ENCODE measurements around the gene BAG1. TPM values are rescaled to one million over a fixed set of nuclear protein-coding genes. Genes with fewer than 3 reads are reported as not detected.

BAG1 gene
- total RNA-seq, 1 experiment from 2014 or later, result 103 TPM

- ChIA-PET CTCF (no interaction called here), POLR2A (ENCODE audit: unreplicated experiment) (no interaction called here)
- no peaks in the 10 kb centered on the region for H3K9me3 ChIP-seq (ENCODE audit: low read length)
- no peak overlapping the region for H3K4me3 ChIP-seq (ENCODE audit: low read length)
- TF ChIP-seq EZH2 (IDR thresholded peaks at IDR 0.05; ENCODE audit: low read length, unreplicated experiment) (no peak), CTCF (conservative IDR thresholded peaks at IDR 0.05; ENCODE audit: low read depth, low read length) (no peak), EZH2phosphoT487 (IDR thresholded peaks at IDR 0.05; ENCODE audit: borderline replicate concordance, low read length) (no peak)
- H3K9ac ChIP-seq (ENCODE audit: low read length), result no peak overlapping the region
- H3K4me2 ChIP-seq (ENCODE audit: low read length), result no peak overlapping the region
- H3F3A ChIP-seq (ENCODE audit: low read length, unreplicated experiment), result no peaks in the 10 kb centered on the region
- no peaks in the 10 kb centered on the region for H3K36me3 ChIP-seq (ENCODE audit: low read depth, low read length)
- H3K79me2 ChIP-seq (ENCODE audit: low read length), result no peaks in the 10 kb centered on the region
- BruUV-seq (replicated peaks), result no TSS peak
- no peak overlapping the region for H3K27ac ChIP-seq (ENCODE audit: low read length)
- intact Hi-C loops (cut with micrococcal nuclease), result no loop called here
- peaks cover 31% of the 10 kb centered on the region for H3K4me1 ChIP-seq (ENCODE audit: insufficient read depth, low read length)
- DNase-seq (no peak), ATAC-seq (no peak)
- no peaks in the 10 kb centered on the region for H3K27me3 ChIP-seq (ENCODE audit: low read length)
- no peaks in the 10 kb centered on the region for H3K9me2 ChIP-seq (replicated peaks; ENCODE audit: low read length)
- no peak overlapping the region for H2AFZ ChIP-seq (ENCODE audit: low read length)
- no peaks in the 10 kb centered on the region for H4K20me1 ChIP-seq (ENCODE audit: low read length)
Measured at GRCh38 chr9:33227008-33227398, 37.5 kb downstream of the BAG1 start.

GRCh38 chr9:33225319-33226147 is 39.0 kb downstream of the BAG1 start:
- H3K9ac ChIP-seq (ENCODE audit: low read length), result no peak overlapping the region
- H3K9me3 ChIP-seq (ENCODE audit: low read length), result no peaks in the 10 kb centered on the region
- H3K4me2 ChIP-seq (ENCODE audit: low read length), result peak overlapping the region; percentile 54
- DNase-seq (peak; percentile 85), ATAC-seq (peak; percentile 26; the same call in 1 of the 2 replicates)
- H3K27me3 ChIP-seq (ENCODE audit: low read length), result no peaks in the 10 kb centered on the region
- H3K4me3 ChIP-seq (ENCODE audit: low read length), result no peak overlapping the region
- H3K4me1 ChIP-seq (ENCODE audit: insufficient read depth, low read length), result peaks cover 28% of the 10 kb centered on the region
- peak overlapping the region; percentile 58 for H3K27ac ChIP-seq (ENCODE audit: low read length)
- ChIA-PET CTCF (no interaction called here), POLR2A (ENCODE audit: unreplicated experiment) (no interaction called here)
- H4K20me1 ChIP-seq (ENCODE audit: low read length), result no peaks in the 10 kb centered on the region
- H2AFZ ChIP-seq (ENCODE audit: low read length), result peak overlapping the region; percentile 59
- no TSS peak for BruUV-seq (replicated peaks)
- H3K79me2 ChIP-seq (ENCODE audit: low read length), result no peaks in the 10 kb centered on the region
- TF ChIP-seq CTCF (conservative IDR thresholded peaks at IDR 0.05; ENCODE audit: low read depth, low read length) (peak; percentile 72), EZH2 (IDR thresholded peaks at IDR 0.05; ENCODE audit: low read length, unreplicated experiment) (no peak), EZH2phosphoT487 (IDR thresholded peaks at IDR 0.05; ENCODE audit: borderline replicate concordance, low read length) (no peak)
- H3K36me3 ChIP-seq (ENCODE audit: low read depth, low read length), result no peaks in the 10 kb centered on the region
- intact Hi-C loops (cut with micrococcal nuclease), result loop anchor here (1.0 kb wide), 2 partner anchors 58 to 144 kb away; partner anchors contain the start of gene B4GALT1
- no peaks in the 10 kb centered on the region for H3F3A ChIP-seq (ENCODE audit: low read length, unreplicated experiment)
- no peaks in the 10 kb centered on the region for H3K9me2 ChIP-seq (replicated peaks; ENCODE audit: low read length)

- POLR2A ChIA-PET (ENCODE audit: unreplicated experiment), result no interaction called here
- Histone ChIP-seq H3K4me2 (ENCODE audit: low read length) (no peak overlapping the region), H3K9ac (ENCODE audit: low read length) (no peak overlapping the region), H3K27me3 (ENCODE audit: low read length) (no peaks in the 10 kb centered on the region), H3K4me3 (ENCODE audit: low read length) (no peak overlapping the region), H3K27ac (ENCODE audit: low read length) (no peak overlapping the region), H3K79me2 (ENCODE audit: low read length) (no peaks in the 10 kb centered on the region), H4K20me1 (ENCODE audit: low read length) (no peaks in the 10 kb centered on the region), H3K9me2 (replicated peaks; ENCODE audit: low read length) (no peaks in the 10 kb centered on the region), H2AFZ (ENCODE audit: low read length) (no peak overlapping the region), H3F3A (ENCODE audit: low read length, unreplicated experiment) (no peaks in the 10 kb centered on the region), H3K9me3 (ENCODE audit: low read length) (no peaks in the 10 kb centered on the region), H3K4me1 (ENCODE audit: insufficient read depth, low read length) (peaks cover 13% of the 10 kb centered on the region), H3K36me3 (ENCODE audit: low read depth, low read length) (no peaks in the 10 kb centered on the region)
- intact Hi-C loops (cut with micrococcal nuclease), result no loop called here
- DNase-seq (peak; percentile 25), ATAC-seq (no peak)
- TF ChIP-seq CTCF (conservative IDR thresholded peaks at IDR 0.05; ENCODE audit: low read depth, low read length), result peak; percentile 44; the same call in 1 of the 2 replicates
- TF ChIP-seq EZH2 (IDR thresholded peaks at IDR 0.05; ENCODE audit: low read length, unreplicated experiment), result no peak
- no peak for TF ChIP-seq EZH2phosphoT487 (IDR thresholded peaks at IDR 0.05; ENCODE audit: borderline replicate concordance, low read length)
- CTCF ChIA-PET, result no interaction called here
- no TSS peak for BruUV-seq (replicated peaks)
Measured at GRCh38 chr9:33223696-33224095, 40.8 kb downstream of the BAG1 start.
